ENCODE results near the gene S100P.

GRCh38 chr4:6686104-6686787 is 7.4 kb upstream of the S100P start:
- no peak for TF ChIP-seq POLR2A (IDR thresholded peaks at IDR 0.05; ENCODE audit: low read depth, low read length)
- no peak for TF ChIP-seq TAF1 (IDR thresholded peaks at IDR 0.05; ENCODE audit: borderline replicate concordance, low read depth, low read length)
- TF ChIP-seq POLR2AphosphoS5 (IDR thresholded peaks at IDR 0.05; ENCODE audit: low read depth, low read length) = no peak

Measured in GM12892 (cell line).